ENCODE data around the gene AATF.

AATF gene

GRCh38 chr17:37082985-37083384, 134.2 kb downstream of the AATF start:
- DNase-seq (ENCODE audit: low read depth), result no peak

- no peak for DNase-seq (ENCODE audit: low read depth)
Measured at GRCh38 chr17:37083456-37083855, 134.7 kb downstream of the AATF start.

- no peak for DNase-seq (ENCODE audit: low read depth)
Measured at GRCh38 chr17:37084372-37084771, 135.6 kb downstream of the AATF start.

DNA sequence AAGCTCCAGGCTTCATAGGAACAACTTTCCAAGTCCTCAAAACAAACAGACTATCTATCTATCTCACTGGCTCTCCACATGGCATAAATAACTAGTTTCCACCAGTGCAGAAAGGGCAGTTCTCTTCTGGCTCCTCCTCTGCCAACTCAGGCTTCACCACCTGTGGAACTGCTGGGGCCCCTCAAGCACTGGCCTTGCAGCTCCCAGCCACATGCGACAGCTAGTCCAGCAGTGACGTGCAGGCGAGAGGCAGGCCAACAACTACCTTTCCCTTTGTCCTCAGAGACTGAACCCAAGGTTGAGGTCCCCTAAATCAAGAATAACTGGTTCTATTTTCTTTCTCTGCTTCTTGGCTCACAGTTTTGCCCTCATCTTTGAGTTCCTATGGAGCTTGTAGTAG, 137.6 kb downstream of the AATF start:
- no peak for DNase-seq (ENCODE audit: low read depth)

- DNase-seq (ENCODE audit: low read depth), result no peak
Measured at GRCh38 chr17:37086948-37087347, 138.2 kb downstream of the AATF start.

DNA sequence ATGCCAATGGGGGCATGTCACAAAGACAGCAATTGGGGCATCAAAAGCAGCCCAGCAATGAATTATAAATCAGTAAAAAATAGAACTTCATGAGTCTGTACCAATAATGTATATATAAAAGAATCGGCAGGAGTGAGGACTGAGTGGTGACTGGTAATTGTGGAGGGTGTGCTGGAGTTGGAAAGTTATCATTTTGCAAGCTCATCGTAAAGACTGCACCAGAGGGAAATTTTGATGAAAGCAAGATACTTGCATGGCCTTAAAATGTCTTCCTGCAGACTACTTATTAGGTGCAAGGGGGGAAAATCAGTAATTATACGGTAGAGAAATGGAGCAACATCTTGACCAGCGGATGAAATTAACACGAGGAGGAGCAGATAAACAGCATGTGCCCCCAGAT, 138.9 kb downstream of the AATF start:
- DNase-seq (ENCODE audit: low read depth), result no peak

- DNase-seq (ENCODE audit: low read depth), result no peak
Measured at GRCh38 chr17:37088459-37088858, 139.7 kb downstream of the AATF start.

- no peak for DNase-seq (ENCODE audit: low read depth)
Measured at GRCh38 chr17:37088913-37089312, 140.2 kb downstream of the AATF start.

DNA sequence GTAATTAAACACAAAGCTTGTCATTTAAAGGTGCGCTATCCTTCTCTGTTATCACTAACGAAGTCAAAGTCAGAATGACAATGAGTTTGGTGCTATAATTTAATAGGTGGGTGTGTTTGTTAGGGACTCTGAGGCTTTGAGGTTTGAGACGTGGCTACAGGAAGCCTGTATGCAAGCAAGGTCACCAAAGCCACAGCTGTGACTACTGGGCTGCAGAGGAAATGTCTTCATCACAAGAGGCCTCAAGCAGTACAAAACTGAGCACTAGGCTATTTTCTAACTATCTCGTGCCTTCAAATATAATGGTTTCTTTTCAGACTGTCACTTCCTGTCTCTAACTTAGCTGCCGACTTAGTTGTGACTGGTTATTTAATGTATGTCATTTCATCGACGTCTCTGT, 141.2 kb downstream of the AATF start:
- no peak for DNase-seq (ENCODE audit: low read depth)

GRCh38 chr17:37090941-37091340, 142.2 kb downstream of the AATF start:
- DNase-seq (ENCODE audit: low read depth), result no peak

GRCh38 chr17:37092071-37092470, 143.3 kb downstream of the AATF start:
- no peak for DNase-seq (ENCODE audit: low read depth)

- no peak for DNase-seq (ENCODE audit: low read depth)
Measured at GRCh38 chr17:37092701-37093100, 143.9 kb downstream of the AATF start.

DNA sequence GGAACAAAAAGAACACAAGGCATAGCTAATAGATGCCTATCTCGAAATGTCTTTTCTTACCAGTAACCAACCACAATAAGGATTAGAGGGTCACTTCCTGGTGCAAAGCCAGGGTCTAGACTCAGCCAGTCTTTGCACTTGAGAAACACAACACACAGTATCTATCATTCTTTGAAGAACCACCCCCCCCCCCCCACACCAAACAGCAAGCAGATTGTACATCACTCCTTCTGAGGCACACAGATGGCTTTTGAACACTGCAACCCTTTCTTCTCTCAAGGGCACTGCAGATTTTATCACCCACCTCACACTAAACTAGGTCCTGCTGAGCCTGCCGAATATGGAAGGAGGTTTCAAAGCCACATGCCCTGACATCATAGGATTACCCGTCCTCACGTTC, 145.6 kb downstream of the AATF start:
- DNase-seq (ENCODE audit: low read depth), result no peak

GRCh38 chr17:37096071-37096470, 147.3 kb downstream of the AATF start:
- no peak for DNase-seq (ENCODE audit: low read depth)

- no peak for DNase-seq (ENCODE audit: low read depth)
Measured at GRCh38 chr17:37097154-37097553, 148.4 kb downstream of the AATF start.

- DNase-seq (ENCODE audit: low read depth), result no peak
Measured at GRCh38 chr17:37098152-37098551, 149.4 kb downstream of the AATF start.

GRCh38 chr17:37098910-37099664, 150.3 kb downstream of the AATF start:
- no peak for DNase-seq (ENCODE audit: low read depth)

- no peak for DNase-seq (ENCODE audit: low read depth)
Measured at GRCh38 chr17:37100231-37100630, 151.5 kb downstream of the AATF start.

DNA sequence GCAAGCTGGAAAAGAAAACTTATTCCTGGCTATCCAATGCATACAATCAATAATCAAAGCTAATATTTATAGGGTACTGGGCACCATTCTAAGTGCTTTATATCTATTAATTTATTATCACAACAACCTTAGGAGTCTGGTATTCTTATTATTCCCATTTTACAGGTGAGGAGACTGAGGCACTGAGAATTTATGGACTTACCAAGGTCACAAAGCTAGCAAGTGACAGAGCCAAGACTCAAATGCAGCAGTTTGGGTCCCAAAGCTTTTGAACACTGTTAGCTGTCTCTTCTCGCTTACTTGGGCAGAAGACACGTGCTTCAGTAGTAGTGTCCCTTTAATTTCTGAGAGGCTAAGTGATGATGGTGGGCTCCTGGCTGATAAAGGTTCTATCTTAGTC, 152.6 kb downstream of the AATF start:
- DNase-seq (ENCODE audit: low read depth), result no peak

- DNase-seq (ENCODE audit: low read depth), result no peak
Measured at GRCh38 chr17:37103231-37103630, 154.5 kb downstream of the AATF start.

DNA sequence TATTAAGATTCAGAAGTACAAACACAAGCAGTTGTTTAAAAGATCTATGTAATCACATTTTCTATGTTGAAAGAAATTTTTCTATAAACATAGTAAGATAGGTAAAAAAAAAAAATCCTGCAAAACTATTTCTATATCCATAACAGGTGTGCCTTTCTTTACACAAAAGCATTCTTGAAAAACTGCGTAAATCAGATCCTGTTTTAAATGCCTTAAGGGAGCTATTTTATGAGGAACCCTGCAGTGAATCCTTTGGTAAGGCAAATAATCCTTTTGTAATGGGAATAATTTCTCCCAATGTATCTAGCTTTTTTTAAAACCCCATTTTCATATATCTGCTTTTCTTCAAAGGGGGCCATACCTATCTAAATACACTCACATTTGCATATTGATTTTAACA, 157.3 kb downstream of the AATF start:
- DNase-seq (ENCODE audit: low read depth), result no peak
